NCI-H2227 treated with DMSO at 0.1 percent for 48 hours (cell line): ENCODE results near the gene ANKRD11.
"Not testable (repeated sequence)": the region's sequence is repeated elsewhere in the genome, so short reads cannot be mapped to it uniquely, and the experiment has no call there.

ENCODE experiments used
- DNase-seq: peaks from one replicate; lab custom pipeline; 2025; lab: John Stamatoyannopoulos, UW

The ANKRD11 gene

DNA sequence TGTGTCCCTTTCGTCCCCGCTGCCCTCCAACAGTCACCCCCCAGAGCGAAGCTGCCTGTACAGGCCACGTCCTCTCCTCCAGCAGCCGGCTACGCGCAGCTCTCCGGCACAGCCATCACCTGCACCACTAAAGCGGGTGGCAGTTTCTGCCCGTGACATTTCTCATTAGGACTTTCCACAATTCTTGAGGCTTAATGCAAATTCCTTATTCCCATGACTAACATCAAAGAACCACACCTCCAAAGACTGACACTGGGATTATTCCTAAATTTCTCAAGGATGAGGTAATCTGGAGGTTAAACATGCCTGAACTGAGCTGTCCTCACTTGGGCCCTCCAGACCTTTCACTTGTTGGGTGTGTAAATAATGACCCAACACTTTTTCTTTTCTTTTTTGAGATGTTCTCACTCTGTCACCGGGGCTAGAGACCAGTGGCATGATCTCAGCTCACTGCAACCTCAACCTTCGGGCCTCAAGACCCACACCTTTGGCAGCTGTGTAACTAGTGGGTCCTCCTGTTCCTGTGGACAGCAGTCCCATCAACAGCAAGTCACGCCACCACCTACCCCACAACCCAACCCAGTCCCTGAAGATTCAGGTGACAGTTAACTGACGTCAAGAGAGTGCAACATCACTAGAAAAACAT lies 11.7 kb downstream of the ANKRD11 start:
- no peak for DNase-seq

DNA sequence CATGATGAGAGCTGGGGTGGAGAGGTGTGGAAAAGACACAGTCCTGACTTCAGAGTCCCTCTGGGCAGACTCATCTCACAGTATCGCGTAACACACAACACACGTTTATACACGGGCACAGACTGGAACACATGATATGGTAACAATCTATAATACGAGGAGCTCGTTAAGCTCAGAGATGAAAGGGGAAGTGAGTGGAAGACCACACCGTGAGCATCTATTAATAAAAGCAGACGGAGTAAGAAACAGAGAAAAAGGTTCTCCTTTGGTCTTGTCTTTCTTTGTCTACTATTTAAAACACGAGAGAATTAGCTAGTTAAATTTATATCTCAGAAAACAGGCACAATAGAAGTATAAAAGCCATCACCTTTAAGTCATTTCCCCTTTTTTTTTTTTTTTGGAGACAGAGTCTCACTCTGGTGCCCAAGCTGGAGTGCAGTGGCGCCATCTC lies 13.5 kb downstream of the ANKRD11 start:
- no peak for DNase-seq

DNA sequence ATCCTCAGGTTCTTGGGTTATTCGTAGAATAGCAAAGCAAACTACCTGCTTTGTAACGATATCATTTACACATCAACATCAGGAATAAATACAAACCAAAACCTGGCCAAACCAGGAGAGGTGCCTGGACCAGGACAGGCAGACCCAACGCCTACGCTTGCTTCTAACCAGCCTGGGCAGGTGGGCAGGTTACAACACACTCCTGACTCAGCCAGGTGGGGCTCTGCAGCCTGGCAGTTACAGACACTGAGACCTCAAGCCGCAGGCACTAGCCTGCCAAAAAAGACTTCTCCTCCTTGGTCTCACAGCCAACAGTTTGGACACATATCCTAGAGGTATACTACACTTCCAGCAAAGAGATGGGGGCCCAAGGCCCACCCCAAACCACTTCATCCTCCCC lies 14.0 kb downstream of the ANKRD11 start:
- no peak for DNase-seq

DNA sequence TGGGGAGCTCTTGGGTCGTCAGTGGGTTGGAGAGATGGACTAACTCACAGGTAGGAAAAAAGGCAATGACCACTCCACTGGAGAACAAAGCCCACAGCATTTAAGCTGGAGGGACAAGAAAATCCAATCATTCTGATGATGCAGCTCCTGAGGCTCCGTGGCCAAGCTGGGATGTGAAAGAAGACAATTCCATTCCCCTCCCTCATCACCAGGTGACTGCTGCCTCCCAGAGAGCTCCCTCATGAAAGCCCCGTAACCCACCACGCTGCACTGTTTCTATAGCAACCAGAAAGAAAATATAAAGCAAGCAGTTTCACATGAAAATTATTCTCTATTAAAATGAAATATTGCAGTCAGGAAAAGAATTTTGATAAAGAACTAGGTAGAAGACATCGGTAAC lies 15.2 kb downstream of the ANKRD11 start:
- DNase-seq: no peak

DNA sequence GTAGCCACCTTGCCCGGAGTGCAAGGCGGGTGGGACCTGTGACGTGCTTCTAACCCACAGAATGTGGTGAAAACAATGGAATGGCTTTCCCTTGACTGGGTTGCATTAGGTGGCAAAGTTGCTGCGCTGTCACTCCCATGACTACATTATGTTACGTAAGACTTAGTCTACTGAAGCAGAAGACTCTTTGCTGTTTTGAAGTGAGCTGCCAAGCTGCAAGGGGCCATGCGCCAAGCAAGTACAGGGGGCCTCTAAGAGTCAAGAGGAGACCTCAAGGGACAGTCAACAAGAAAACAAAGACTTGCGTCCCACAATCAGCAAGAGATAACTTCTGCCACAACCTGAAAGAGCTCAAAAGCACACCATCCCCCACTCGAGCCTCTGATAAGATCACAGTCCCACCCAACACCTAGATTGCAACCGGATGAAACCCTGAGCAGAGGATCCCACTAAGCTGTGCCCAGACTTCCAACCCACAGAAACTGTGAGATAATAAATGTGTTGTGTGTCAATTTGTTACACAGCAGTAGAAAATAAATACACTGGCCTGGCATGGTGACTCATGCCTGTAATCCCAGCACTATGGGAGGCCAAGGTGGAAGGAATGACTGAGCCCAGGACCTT lies 16.5 kb downstream of the ANKRD11 start:
- no peak for DNase-seq

DNA sequence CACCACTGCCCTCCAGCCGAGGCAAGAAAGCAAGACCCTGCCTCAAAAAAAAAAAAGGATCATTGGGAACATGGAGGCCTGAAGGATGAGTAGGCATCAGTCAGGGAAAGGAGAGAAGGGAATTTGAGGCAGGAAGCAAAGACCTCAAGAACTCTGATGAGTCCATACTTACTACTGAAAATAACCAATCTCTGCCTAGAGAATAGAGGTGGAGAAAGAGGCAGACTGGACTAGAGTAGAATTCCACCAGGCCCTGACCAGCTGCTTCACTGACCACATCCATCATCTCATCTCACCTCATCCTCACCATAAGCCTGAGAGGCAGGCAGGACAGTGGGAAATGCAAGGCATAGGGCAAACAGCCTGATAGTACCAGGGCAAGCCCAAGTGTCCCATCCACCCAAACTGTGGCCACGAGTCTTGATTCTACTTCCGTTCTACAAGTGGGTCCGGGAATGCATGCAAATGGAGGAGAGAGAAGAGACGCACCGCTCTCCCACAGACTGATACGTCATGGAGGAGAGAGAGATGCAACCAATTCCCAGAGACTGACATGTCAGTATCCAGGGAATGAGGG lies 17.1 kb downstream of the ANKRD11 start:
- DNase-seq: no peak

DNA sequence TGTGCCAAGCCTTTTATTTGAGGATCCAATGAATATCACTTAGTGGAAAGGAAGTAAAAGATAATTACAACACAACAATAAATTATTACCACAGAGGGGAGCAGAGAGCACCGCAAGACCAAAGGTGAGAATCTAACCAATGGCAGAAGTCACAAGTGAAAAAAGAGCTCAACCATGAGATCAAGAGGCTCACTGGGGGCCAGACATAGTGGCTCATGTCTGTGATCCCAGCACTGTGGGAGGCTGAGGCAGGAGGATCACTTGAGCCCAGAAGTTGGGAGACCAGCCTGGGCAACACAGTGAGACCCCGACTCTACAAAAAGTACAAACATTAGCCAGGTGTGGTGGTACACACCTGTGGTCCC lies 17.7 kb downstream of the ANKRD11 start:
- no peak for DNase-seq

DNA sequence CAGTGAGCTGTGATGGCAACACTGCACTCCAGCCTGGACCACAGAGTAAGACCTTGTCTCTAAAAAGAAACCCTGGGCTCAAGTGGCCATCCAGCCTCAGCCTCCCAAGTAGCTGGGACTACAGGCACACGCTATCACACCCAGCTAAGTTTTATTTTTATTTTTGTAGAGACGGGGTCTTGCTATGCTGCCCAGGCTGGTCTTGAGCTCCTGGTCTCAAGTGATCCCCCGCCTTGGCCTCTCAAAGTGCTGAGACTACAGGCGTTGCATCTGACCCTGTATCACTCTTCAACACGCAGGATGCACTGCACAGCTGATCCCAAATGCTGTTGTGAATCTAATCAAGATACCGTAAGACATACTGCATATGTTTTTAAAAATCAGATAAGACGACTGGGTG lies 23.0 kb downstream of the ANKRD11 start:
- no peak for DNase-seq

DNA sequence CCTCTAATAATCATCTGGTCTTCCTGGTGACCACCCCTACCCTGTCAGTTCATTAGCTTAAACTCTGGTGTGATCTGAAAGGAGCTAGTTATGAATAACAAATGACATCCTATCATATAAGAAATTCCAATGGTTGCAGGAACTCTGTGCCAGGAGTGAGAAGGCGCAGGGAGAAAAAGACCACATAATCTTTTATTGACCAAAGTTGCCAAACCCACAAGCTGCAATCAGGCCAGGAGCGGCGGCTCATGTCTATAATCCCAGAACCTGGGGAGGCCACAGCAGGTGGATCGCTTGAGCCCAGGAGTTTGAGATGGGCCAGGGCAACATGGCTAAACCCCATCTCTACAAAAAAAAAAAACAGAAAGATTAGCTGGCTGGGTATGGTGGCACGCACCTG lies 23.4 kb downstream of the ANKRD11 start:
- no peak for DNase-seq

DNA sequence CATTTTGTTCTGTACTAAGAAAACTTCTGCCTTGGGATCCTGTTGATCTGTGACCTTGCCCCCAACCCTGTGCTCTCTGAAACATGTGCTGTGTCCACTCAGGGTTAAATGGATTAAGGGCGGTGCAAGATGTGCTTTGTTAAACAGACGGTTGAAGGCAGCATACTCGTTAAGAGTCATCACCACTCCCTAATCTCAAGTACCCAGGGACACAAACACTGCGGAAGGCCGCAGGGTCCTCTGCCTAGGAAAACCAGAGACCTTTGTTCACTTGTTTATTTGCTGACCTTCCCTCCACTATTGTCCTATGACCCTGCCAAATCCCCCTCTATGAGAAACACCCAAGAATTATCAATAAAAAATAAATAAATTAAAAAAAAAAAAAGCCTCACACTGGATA lies 27.0 kb downstream of the ANKRD11 start:
- DNase-seq: not testable (repeated sequence)

DNA sequence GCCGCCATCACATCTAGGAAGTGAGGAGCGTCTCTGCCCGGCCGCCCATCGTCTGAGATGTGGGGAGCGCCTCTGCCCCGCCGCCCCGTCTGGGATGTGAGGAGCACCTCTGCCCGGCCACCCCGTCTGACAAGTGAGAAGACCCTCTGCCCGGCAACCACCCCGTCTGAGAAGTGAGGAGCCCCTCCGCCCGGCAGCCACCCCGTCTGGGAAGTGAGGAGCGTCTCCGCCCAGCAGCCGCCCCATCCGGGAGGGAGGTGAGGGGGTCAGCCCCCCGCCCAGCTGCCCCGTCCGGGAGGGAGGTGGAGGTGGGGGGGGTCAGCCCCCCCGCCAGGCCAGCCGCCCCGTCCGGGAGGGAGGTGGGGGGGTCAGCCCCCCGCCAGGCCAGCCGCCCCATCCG lies 27.7 kb downstream of the ANKRD11 start:
- not testable (repeated sequence) for DNase-seq

DNA sequence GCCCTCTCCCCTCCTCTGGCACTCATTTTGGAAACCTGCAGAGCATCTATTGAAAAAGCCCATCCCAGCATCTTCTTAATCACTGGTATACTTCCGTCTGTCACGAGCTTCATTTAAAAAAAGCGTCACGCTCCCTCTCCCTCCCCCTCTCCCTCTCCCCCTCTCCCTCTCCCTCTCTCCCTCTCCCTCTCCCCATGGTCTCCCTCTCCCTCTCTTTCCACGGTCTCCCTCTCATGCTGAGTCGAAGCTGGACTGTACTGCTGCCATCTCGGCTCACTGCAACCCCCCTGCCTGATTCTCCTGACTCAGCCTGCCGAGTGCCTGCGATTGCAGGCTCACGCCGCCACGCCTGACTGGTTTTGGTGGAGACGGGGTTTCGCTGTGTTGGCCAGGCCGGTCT lies 28.5 kb downstream of the ANKRD11 start:
- DNase-seq: not testable (repeated sequence)

DNA sequence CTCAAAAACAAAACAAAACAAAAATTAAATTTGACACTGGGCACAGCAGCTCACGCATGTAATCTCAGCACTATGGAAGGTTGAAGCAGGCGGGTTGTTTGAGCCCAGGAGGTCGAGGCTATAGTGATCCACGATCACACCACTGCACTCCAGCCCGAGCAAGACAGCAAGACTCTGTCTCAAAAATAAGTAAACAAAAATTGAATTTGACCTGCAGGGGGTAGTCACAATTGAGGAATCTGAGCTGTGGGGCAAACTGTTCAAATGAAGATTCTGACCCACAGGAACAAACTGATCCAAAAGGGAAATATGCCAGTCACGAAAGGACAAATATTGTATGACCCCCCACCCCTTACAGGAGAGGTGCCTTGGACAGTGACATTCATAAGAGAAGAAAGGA lies 29.8 kb downstream of the ANKRD11 start:
- DNase-seq: no peak

DNA sequence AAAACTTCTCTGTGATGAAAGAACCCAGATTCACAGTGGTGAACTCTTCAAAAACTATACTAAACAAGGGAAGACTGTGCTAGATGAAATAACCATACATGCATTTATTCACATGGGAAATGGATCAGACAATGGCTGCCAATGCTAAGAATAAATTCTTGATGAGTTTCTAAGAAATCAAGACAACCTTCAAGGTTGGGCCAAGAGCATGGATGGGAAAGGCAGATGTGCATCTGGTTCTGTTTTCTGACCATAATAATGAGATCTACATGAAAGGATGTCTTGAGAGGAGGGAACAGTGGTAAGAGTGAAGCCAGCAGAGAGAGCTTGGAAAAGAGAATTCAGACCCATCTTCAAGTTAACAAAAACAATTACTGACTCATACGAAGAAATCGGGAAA lies 31.4 kb downstream of the ANKRD11 start:
- no peak for DNase-seq

DNA sequence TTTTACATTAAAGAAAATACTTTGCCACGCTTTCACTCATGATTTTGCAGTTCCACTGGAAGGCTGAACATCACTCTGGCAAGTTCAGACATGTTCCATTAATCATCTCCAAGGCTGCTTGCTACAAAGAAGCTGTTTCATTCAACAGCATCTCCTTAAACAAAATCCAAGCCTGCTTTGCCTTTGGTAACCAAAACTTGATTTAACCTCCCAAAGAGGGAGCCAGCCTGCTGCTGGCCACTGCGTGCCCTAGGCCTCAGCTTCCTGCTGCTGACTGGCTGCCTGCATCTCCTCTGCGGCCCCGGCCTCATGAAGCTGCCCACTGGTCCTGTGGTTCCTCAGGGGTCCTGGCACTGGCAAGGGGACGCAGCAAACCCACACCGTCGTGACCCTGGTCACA lies 31.8 kb downstream of the ANKRD11 start:
- DNase-seq: no peak

DNA sequence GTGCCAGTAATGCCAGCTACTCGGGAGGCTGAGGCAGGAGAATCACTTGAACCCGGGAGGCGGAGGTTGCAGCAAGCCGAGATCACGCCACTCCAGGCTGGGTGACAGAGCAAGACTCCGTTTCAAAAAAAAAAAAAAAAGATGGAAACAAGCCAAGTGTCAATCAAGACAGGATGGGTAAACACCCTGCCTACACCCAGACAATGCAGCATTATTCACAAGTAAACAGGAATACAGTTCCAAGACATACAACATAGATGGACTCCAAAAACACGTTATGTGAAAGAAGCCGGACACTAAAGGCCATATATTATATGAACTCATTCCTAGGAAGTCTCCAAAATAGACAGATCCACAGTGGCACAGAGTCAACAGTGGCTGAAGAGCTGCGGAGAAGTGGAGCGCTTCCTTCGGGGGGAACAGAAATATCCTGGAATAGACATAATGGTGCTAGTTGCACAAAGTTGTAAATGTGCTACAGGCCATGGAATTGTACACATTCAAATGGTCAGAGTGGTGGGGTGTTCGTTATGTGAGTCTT lies 33.9 kb downstream of the ANKRD11 start:
- DNase-seq: no peak

DNA sequence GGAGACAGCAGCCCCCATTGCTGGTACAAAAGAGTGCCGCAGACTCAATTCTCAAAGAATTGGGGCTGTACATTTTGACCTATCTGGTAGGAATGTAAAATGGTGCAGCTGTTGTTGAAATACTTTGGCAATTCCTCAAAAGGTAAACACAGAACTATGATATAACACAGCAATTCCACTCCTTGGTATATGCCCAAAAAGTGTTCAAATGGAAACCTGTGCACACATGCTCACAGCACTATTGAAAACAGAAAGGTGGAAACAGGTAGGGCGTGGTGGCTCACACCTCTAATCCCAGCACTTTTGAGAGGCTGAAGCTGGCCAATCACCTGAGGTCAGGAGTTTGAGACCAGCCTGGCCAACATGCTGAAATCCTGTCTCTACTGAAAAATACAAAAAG lies 34.7 kb downstream of the ANKRD11 start:
- DNase-seq: no peak

DNA sequence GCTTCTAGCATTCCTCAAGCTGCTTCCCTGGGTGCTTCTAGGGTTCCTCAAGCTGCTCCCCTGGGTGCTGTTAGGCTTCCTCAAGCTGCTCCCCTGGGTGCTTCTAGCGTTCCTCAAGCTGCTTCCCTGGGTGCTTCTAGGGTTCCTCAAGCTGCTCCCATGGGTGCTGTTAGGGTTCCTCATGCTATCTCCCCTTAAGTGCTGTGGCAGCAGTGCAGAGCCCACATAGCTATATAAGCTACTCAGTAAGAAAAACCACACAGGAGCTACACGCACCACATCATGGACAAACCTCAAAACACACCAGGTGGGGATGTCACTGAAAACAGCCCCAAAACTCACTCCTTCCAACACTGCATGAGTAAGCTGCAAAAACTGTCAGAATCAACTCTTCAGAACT lies 35.2 kb downstream of the ANKRD11 start:
- DNase-seq: no peak

DNA sequence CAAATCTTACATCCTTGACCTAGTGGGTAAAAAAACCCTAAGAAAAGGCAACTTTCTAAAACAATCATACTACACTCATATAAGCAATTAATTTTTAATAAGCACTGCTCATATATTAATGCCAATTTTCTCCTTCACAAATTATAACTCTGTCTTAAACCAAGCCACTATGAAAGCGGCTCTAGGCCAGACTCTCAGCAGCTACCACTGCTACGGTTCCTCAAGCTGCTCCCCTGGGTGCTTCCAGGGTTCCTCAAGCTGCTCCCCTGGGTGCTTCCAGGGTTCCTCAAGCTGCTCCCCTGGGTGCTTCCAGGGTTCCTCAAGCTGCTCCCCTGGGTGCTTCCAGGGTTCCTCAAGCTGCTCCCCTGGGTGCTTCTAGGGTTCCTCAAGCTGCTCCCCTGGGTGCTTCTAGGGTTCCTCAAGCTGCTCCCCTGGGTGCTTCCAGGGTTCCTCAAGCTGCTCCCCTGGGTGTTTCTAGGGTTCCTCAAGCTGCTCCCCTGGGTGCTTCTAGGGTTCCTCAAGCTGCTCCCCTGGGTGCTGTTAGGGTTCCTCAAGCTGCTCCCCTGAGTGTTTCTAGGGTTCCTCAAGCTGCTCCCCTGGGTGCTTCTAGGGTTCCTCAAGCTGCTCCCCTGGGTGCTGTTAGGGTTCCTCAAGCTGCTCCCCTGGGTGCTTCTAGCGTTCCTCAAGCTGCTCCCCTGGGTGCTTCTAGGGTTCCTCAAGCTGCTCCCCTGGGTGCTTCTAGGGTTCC lies 35.8 kb downstream of the ANKRD11 start:
- DNase-seq: not testable (repeated sequence)

DNA sequence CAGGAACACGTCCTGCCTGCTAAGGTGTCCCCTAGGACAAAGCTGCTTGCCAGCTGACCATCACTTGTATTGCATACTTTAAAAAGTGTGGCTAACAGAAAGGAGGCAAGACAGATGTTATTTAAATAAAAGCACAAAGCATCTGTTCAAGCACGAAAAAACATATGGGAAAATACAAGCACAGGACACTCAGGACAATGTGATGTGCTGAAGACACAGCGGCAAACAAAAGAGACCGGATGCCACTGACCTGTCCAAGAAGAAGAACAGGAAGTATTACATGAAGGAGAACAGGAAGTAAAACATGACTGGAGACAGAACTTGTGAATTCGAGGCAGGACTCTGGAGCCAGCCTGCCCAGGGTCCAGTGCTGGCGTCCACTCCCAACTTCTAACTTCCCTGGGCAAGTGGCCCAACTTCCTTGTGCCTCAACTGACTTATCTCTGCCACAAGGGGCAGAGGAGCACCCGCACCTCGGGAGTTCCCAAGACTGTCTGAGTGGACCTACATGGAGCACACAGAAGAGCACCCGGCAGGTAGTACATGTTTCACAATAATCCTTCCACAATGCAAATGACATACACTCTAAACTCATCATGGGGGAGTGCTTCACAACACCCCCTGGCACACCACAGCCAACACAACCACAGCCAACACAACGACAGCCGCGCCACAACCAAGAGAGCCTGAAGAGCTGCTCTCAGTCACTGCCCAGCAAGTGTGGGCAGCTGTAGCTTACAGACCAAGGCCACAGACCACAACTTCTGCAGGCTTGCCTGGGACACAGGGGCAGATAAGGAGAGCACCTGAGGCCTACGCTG lies 36.6 kb downstream of the ANKRD11 start:
- no peak for DNase-seq

DNA sequence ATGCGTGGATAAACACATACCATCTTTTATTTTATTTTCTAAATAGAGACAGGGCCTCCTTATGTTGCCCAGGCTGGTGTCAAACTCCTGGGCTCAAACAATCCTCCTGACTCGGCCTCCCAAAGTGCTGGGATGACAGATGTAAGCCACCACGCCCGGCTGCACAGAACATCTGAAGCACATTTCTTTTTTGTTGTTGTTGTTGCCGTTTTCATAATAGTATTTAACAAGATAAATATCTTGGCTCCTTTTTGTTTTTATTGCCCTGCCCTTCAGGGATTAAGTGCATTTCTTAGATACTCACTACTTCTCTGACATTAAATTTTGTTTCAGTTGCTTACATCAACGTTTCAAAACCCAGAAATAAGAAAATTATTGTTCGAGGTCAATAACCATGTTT lies 37.4 kb downstream of the ANKRD11 start:
- no peak for DNase-seq

DNA sequence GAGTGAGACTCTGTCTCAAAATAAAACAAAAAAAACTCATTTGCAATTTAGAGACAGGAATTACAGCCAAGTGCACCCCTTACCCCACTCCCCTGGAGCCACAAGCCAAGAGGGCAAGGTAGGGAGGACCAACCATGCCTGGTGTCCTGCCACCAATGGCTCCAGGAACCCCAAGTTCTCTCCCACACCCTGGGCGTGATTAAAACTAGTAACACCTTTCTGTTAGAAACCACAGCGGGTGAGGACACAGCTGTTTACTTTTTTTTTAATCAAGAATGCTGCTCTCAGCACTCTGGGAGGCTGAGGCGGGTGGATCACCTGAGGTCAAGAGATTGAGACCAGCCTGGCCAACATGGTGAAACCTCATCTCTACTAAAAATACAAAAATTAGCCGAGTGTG lies 38.1 kb downstream of the ANKRD11 start:
- DNase-seq: no peak
